HepG2 (cell line): ENCODE measurements around the gene SECTM1. TPM values are rescaled to one million over a fixed set of nuclear protein-coding genes. Genes with fewer than 3 reads are reported as not detected.

Experiments used
- AGO1 ChIP-seq: fragments of 200-400 bp; formaldehyde crosslinking; IDR thresholded peaks from 2 replicates; pipeline ENCODE4 v1.6.1; 2017; ENCODE audit warnings: mild to moderate bottlenecking, low read depth, low read length, moderate library complexity; ENCODE audit not compliant: poor library complexity, severe bottlenecking
- DNMT1 ChIP-seq: sonication (generic); formaldehyde crosslinking; IDR thresholded peaks from 2 replicates; pipeline ENCODE4 v1.5.1; 2020; ENCODE audit warnings: mild to moderate bottlenecking, missing genetic modification reagents
- EEA1 ChIP-seq: sonication (generic); formaldehyde crosslinking; IDR thresholded peaks from 2 replicates; pipeline ENCODE4 v1.5.1; 2020; ENCODE audit warnings: mild to moderate bottlenecking, missing genetic modification reagents, borderline replicate concordance
- GLI4 ChIP-seq: sonication (generic); formaldehyde crosslinking; IDR thresholded peaks from 2 replicates; pipeline ENCODE4 v1.5.1; 2020; ENCODE audit warnings: missing genetic modification reagents, mild to moderate bottlenecking, moderate library complexity, borderline replicate concordance
- HMG20A ChIP-seq: IDR thresholded peaks from 2 replicates; pipeline ENCODE4 v1.6.1; 2016; ENCODE audit warnings: borderline replicate concordance
- MEF2D ChIP-seq: sonication (generic); formaldehyde crosslinking; IDR thresholded peaks from 2 replicates; pipeline ENCODE4 v1.5.1; 2020; ENCODE audit warnings: mild to moderate bottlenecking, missing genetic modification reagents
- RAD21 ChIP-seq: fragments of 450-650 bp; formaldehyde crosslinking; IDR thresholded peaks from 2 replicates; pipeline ENCODE4 v1.5.0; 2020; ENCODE audit warnings: mild to moderate bottlenecking
- SAFB2 ChIP-seq: sonication (generic); formaldehyde crosslinking; IDR thresholded peaks from 2 replicates; pipeline ENCODE4 v1.5.1; 2020; ENCODE audit warnings: missing genetic modification reagents, low read depth, mild to moderate bottlenecking, borderline replicate concordance
- TMF1 ChIP-seq: sonication (generic); formaldehyde crosslinking; IDR thresholded peaks from 2 replicates; pipeline ENCODE4 v1.8.1; 2022; ENCODE audit warnings: low read depth, missing genetic modification reagents
- ZFYVE20 ChIP-seq: sonication (generic); formaldehyde crosslinking; IDR thresholded peaks from 2 replicates; pipeline ENCODE4 v1.8.0; 2023; ENCODE audit warnings: low read depth, mild to moderate bottlenecking, moderate library complexity, missing genetic modification reagents, borderline replicate concordance
- ZNF101 ChIP-seq: sonication (generic); formaldehyde crosslinking; IDR thresholded peaks from 2 replicates; pipeline ENCODE4 v1.4.0; 2020; ENCODE audit warnings: mild to moderate bottlenecking, low read depth, missing genetic modification reagents, borderline replicate concordance
- ZNF30 ChIP-seq: sonication (generic); formaldehyde crosslinking; IDR thresholded peaks from 2 replicates; pipeline ENCODE4 v1.5.0; 2020; ENCODE audit warnings: mild to moderate bottlenecking, missing genetic modification reagents
- ZSCAN22 ChIP-seq: sonication (generic); formaldehyde crosslinking; IDR thresholded peaks from 2 replicates; pipeline ENCODE4 v1.4.0; 2020; ENCODE audit warnings: mild to moderate bottlenecking, missing genetic modification reagents
- polyA plus RNA-seq, 8 experiments: library from polyadenylated mRNA; depleted of rRNA in 3 of 8; stranded (reverse) in 7 of 8; unstranded in 1 of 8; fragments of >200 nt; fragmentation: Illumina TruSeq in 4 of 8; extraction: Trizol in 4 of 8; gene quantifications; 2 replicates each; pipeline versions ENCODE4 v1.2.1 to v1.2.3, GENCODE V29; 2011 to 2016; ENCODE audit warnings: low read depth in 4 of 8, missing spikeins in 1 of 8, mixed read lengths in 1 of 8; ENCODE audit not compliant: insufficient read depth in 1 of 8
- total RNA-seq, 5 experiments: library from RNA; depleted of rRNA; stranded (reverse); fragments of >200 nt; fragmentation: Illumina TruSeq; extraction: Trizol; gene quantifications; 2 replicates each; pipeline ENCODE4 v1.2.3, GENCODE V29; 2016; ENCODE audit warnings: low read depth in 1 of 5
- TF ChIP-seq, protein P1 (sequence below), 2 experiments: fragments of 450-650 bp in 1 of 2; sonication (generic) in 1 of 2; formaldehyde crosslinking in 1 of 2; IDR thresholded peaks; 2 replicates each; pipeline versions ENCODE4 v1.6.1 to v1.8.0; 2016 to 2022; ENCODE audit warnings: antibody characterized with exemption in 1 of 2, mild to moderate bottlenecking in 1 of 2, missing genetic modification reagents in 1 of 2
- TF ChIP-seq, protein P2 (sequence below): sonication (generic); formaldehyde crosslinking; IDR thresholded peaks from 2 replicates; pipeline ENCODE4 v1.8.0; 2022; ENCODE audit warnings: mild to moderate bottlenecking, missing genetic modification reagents, moderate library complexity
- TF ChIP-seq, protein P3 (sequence below): sonication (generic); formaldehyde crosslinking; IDR thresholded peaks from 2 replicates; pipeline ENCODE4 v1.5.0; 2020; ENCODE audit warnings: mild to moderate bottlenecking, missing genetic modification reagents, moderate library complexity
- TF ChIP-seq, protein P4 (sequence below): sonication (generic); formaldehyde crosslinking; IDR thresholded peaks from 2 replicates; pipeline ENCODE4 v1.4.0; 2020; ENCODE audit warnings: mild to moderate bottlenecking, missing genetic modification reagents

SECTM1 gene
- total and polyA plus RNA-seq, 2 of the 13 experiments (the other 11 are each of a cell fraction or from before 2014, with no cell fraction given) = 3.5 to 5.3 TPM

DNA sequence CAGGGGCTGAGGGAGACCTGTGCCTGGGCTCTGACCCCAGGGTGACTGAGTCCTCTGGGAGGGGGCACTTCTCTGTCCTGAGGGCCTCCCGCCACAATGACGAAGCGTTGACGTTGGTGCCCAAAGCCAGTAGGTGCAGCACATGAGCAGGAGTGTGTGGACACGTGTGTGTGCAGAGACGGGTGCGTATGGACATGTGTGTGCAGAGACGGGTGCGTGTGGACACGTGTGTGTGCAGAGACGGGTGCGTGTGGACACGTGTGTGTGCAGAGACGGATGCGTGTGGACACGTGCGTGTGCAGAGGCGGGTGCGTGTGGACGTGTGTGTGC, 15.4 kb downstream of the SECTM1 start (continued):
- TF ChIP-seq, protein P1, sequence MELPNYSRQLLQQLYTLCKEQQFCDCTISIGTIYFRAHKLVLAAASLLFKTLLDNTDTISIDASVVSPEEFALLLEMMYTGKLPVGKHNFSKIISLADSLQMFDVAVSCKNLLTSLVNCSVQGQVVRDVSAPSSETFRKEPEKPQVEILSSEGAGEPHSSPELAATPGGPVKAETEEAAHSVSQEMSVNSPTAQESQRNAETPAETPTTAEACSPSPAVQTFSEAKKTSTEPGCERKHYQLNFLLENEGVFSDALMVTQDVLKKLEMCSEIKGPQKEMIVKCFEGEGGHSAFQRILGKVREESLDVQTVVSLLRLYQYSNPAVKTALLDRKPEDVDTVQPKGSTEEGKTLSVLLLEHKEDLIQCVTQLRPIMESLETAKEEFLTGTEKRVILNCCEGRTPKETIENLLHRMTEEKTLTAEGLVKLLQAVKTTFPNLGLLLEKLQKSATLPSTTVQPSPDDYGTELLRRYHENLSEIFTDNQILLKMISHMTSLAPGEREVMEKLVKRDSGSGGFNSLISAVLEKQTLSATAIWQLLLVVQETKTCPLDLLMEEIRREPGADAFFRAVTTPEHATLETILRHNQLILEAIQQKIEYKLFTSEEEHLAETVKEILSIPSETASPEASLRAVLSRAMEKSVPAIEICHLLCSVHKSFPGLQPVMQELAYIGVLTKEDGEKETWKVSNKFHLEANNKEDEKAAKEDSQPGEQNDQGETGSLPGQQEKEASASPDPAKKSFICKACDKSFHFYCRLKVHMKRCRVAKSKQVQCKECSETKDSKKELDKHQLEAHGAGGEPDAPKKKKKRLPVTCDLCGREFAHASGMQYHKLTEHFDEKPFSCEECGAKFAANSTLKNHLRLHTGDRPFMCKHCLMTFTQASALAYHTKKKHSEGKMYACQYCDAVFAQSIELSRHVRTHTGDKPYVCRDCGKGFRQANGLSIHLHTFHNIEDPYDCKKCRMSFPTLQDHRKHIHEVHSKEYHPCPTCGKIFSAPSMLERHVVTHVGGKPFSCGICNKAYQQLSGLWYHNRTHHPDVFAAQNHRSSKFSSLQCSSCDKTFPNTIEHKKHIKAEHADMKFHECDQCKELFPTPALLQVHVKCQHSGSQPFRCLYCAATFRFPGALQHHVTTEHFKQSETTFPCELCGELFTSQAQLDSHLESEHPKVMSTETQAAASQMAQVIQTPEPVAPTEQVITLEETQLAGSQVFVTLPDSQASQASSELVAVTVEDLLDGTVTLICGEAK (IDR thresholded peaks at IDR 0.05) = no peak
- TF ChIP-seq, protein P1 (CRISPR knock-in tag; IDR thresholded peaks at IDR 0.05) = peak; percentile 4; the same call in 1 of the 2 replicates
- no peak for TF ChIP-seq ZSCAN22
- TF ChIP-seq MEF2D = no peak
- 0 out of 2 replicates have a peak, but pooled peaks have one; percentile 20 for TF ChIP-seq DNMT1 (CRISPR knock-in tag)
- TF ChIP-seq, protein P2, sequence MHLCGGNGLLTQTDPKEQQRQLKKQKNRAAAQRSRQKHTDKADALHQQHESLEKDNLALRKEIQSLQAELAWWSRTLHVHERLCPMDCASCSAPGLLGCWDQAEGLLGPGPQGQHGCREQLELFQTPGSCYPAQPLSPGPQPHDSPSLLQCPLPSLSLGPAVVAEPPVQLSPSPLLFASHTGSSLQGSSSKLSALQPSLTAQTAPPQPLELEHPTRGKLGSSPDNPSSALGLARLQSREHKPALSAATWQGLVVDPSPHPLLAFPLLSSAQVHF (CRISPR knock-in tag) = peak; percentile 65; the same call in 1 of the 2 replicates
- TF ChIP-seq TMF1 (CRISPR knock-in tag) = no peak
- TF ChIP-seq ZNF101 (CRISPR knock-in tag) = no peak
- no peak for TF ChIP-seq HMG20A (CRISPR knock-in tag)
- TF ChIP-seq RAD21 = no peak
- TF ChIP-seq ZFYVE20 = 0 out of 2 replicates have a peak, but pooled peaks have one; percentile 19
- TF ChIP-seq, protein P3, sequence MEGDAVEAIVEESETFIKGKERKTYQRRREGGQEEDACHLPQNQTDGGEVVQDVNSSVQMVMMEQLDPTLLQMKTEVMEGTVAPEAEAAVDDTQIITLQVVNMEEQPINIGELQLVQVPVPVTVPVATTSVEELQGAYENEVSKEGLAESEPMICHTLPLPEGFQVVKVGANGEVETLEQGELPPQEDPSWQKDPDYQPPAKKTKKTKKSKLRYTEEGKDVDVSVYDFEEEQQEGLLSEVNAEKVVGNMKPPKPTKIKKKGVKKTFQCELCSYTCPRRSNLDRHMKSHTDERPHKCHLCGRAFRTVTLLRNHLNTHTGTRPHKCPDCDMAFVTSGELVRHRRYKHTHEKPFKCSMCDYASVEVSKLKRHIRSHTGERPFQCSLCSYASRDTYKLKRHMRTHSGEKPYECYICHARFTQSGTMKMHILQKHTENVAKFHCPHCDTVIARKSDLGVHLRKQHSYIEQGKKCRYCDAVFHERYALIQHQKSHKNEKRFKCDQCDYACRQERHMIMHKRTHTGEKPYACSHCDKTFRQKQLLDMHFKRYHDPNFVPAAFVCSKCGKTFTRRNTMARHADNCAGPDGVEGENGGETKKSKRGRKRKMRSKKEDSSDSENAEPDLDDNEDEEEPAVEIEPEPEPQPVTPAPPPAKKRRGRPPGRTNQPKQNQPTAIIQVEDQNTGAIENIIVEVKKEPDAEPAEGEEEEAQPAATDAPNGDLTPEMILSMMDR (CRISPR knock-in tag) = 0 out of 2 replicates have a peak, but pooled peaks have one; percentile 1
- TF ChIP-seq SAFB2 (CRISPR knock-in tag) = no peak
- TF ChIP-seq EEA1 (CRISPR knock-in tag) = 0 out of 2 replicates have a peak, but pooled peaks have one; percentile 41
- peak; percentile 21 for TF ChIP-seq AGO1
- TF ChIP-seq, protein P4, sequence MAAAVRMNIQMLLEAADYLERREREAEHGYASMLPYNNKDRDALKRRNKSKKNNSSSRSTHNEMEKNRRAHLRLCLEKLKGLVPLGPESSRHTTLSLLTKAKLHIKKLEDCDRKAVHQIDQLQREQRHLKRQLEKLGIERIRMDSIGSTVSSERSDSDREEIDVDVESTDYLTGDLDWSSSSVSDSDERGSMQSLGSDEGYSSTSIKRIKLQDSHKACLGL = no peak
- TF ChIP-seq GLI4 (CRISPR knock-in tag) = no peak
- 0 out of 2 replicates have a peak, but pooled peaks have one; percentile 51 for TF ChIP-seq ZNF30 (CRISPR knock-in tag)
